ENCODE data around the gene OIT3.
"Not testable (repeated sequence)": the region's sequence is repeated elsewhere in the genome, so short reads cannot be mapped to it uniquely, and the experiment has no call there.

OIT3 gene

GRCh38 chr10:72903941-72904446 lies 10.5 kb downstream of the OIT3 start:
- not testable (repeated sequence) for DNase-seq (ENCODE audit: low spot score)

DNA sequence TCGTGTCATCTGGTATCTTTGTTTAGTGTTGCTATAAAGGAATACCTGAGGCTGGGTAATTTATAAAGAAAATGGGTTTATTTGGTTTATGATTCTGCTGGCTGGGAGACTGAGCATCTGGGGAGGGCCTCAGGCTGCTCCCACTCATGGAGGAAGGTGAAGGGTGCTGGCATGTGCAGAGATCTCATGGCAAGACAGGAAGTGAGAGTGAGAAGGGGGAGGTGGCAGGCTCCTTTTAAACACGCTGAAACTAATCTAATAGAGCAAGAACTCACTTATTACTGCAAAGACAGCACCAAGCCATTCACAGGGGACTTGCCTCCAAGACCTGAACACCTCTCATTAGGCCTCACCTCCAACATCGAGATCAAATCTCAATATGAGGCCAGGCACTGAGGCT lies 11.3 kb downstream of the OIT3 start:
- no peak for DNase-seq (ENCODE audit: low spot score)

- no peak for DNase-seq (ENCODE audit: low spot score)
Observed at GRCh38 chr10:72906446-72906845, 12.9 kb downstream of the OIT3 start.

DNA sequence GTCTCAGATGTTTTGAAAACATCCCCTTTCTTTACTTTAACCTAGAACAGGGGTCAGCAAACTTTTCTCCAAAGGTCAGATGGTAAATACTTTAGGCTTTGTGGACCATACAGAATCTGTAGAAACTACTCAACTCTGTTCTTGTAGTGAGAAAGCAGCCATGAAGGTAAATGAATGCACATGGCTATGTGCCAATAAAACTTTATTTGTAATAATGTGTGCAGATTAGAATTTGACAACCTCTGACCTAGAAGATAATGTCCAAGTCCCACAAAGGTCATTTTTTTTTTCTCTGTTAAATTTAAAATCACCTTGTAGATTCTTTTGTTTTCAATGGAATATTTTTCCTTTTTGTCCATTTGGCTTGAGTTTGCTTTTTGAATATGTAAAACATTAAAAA lies 17.2 kb downstream of the OIT3 start:
- no peak for DNase-seq (ENCODE audit: low spot score)

DNA sequence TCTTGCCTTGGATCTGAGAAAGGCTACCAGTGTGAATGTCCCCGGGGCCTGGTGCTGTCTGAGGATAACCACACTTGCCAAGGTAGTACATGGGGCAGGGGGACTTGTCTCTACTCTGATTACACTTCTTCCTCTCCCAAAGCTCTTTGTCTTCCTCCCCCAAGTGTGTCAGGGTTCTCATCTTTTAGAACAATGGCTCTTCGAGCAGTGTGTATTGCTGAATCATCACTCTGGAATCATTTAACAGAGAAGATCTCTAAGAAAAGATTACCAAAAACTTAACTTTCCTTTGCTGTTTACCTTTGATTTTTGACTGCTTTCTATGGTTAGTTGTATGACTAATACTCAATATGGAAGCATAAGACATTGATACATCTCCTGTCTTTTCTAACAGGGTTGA lies 18.2 kb downstream of the OIT3 start:
- no peak for DNase-seq (ENCODE audit: low spot score)

DNA sequence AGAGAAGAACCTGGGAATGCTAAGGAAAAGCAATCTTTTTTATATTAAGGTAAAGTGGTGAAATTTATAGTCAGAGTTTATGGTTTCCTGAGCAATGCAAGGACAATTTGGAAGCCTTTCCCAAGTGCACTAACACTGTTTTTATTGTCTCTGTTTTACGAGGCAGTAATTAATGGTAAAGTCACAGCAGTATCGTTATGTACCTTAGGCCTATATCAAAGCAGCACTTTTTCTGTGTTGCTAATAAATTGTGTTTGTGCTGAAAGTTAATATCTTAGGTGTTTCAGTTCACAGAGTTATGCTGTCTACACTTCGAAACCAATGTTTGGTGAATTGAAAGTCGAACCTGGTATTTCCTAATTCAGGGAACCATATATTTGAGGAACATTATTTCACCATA lies 19.2 kb downstream of the OIT3 start:
- no peak for DNase-seq (ENCODE audit: low spot score)

GRCh38 chr10:72913287-72913686 lies 19.7 kb downstream of the OIT3 start:
- no peak for DNase-seq (ENCODE audit: low spot score)

- not testable (repeated sequence) for DNase-seq (ENCODE audit: low spot score)
Observed at GRCh38 chr10:72917201-72917600, 23.7 kb downstream of the OIT3 start.

GRCh38 chr10:72917803-72918332 lies 24.3 kb downstream of the OIT3 start:
- not testable (repeated sequence) for DNase-seq (ENCODE audit: low spot score)

DNA sequence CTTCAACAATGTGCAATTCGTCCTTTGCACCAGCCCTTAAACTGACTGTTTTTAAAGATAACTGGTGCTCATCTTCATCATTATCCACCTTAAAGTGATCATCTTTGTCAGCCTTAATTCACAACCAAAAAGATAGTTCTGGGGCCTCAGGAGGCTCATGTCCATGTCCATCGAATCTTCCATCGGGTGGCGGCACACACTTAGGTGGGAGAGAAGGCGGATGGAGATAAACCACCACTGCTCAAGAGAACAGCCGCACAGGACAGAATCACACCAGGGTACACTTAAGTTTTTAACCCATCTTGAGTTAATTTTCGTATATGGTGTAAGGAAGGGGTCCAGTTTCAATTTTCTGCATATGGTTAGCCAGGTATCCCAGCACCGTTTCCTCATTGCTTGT lies 24.8 kb downstream of the OIT3 start:
- no peak for DNase-seq (ENCODE audit: low spot score)

DNA sequence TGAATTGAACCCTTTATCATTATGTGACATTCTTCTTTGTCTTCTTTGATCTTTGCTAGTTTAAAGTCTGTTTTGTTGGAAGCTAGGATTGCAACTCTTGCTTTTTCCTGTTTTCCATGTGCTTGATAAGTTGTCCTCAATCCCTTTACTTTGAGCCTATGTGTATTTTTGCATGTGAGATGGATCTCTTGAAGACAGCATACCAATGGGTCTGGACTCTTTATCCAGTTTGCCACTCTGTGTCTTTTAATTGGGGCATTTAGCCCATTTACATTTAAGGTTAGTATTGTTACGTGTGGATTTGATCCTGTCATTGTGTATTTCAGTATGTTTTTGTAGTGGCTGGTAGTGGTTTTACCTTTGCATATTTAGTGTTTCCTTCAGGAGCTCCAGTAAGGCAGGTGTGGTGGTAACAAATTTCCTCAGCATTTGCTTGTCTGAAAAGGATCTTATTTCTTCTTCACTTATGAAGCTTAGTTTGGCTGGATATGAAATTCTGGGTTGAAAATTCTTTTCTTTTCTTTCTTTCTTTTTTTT lies 27.7 kb downstream of the OIT3 start:
- not testable (repeated sequence) for DNase-seq (ENCODE audit: low spot score)

DNA sequence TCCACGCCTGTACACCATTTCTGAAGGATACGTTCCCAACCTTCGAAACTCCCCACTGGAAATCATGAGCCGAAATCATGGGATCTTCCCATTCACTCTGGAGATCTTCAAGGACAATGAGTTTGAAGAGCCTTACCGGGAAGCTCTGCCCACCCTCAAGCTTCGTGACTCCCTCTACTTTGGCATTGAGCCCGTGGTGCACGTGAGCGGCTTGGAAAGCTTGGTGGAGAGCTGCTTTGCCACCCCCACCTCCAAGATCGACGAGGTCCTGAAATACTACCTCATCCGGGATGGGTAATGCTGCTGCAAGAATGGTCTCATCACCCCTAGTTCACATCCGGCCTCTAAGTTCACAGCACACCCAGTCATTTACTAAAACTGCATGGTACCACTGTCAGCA lies 30.8 kb downstream of the OIT3 start:
- no peak for DNase-seq (ENCODE audit: low spot score)

GRCh38 chr10:72925951-72926465 lies 32.5 kb downstream of the OIT3 start:
- no peak for DNase-seq (ENCODE audit: low spot score)

- DNase-seq (ENCODE audit: low spot score), result no peak
Observed at GRCh38 chr10:72927485-72927884, 33.9 kb downstream of the OIT3 start.

- no peak for DNase-seq (ENCODE audit: low spot score)
Observed at GRCh38 chr10:72928798-72929197, 35.3 kb downstream of the OIT3 start.

DNA sequence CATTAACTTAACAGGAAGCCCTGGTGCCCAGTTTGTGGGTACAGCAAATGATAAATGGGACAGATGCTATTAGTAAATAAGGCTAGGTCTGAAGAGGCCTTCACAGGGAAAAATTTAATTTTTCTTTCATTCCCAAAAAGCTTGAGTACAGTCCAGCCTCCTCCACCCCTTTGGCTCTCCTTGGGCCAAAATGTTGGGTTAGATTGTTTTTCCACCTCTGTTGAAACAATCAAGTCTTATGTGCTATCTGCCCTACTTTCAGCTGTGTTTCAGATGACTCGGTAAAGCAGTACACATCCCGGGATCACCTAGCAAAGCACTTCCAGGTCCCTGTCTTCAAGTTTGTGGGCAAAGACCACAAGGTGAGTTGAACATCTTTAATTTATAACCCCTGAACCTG lies 36.7 kb downstream of the OIT3 start:
- no peak for DNase-seq (ENCODE audit: low spot score)

- no peak for DNase-seq (ENCODE audit: low spot score)
Observed at GRCh38 chr10:72932259-72933015, 38.9 kb downstream of the OIT3 start.

DNA sequence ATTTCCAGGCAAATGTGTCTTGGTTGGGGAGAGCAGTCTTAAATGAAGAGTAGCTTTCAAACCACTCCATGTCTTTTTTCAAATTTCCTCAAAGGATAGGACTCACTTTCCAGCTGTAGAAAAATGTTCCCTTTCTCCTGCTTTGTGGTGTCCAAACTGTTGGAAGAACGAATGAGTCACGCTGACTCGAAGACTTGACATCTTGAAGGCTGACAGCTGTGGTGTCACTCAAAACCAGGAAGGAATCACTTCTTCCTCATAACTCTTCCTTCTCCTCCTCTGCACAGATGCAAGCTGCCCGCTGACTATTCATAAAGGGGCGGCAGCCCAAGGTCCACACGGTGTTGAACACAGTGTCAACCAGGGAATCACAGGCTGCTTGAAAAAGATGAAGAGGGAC lies 41.8 kb downstream of the OIT3 start:
- DNase-seq (ENCODE audit: low spot score), result no peak

GRCh38 chr10:72943498-72944234 lies 50.1 kb downstream of the OIT3 start:
- no peak for DNase-seq (ENCODE audit: low spot score)

DNA sequence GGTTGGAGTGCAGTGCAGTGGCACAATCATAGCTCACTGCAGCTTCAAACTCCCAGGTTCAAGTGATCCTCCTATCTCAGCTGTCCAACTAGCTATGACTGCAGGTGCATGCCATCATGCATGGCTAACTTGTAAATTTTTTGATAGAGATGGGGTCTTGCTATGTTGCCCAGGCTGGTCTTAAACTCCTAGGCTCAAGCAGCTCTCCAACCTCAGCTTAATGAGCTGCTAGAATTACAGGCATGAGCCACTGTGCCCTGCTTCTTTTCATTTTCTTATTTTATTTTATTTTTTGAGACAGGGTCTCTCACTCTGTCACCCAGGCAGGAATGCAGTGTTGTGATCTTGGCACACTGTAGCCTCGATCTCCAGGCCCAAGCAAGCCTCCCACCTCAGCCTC lies 53.4 kb downstream of the OIT3 start:
- no peak for DNase-seq (ENCODE audit: low spot score)

DNA sequence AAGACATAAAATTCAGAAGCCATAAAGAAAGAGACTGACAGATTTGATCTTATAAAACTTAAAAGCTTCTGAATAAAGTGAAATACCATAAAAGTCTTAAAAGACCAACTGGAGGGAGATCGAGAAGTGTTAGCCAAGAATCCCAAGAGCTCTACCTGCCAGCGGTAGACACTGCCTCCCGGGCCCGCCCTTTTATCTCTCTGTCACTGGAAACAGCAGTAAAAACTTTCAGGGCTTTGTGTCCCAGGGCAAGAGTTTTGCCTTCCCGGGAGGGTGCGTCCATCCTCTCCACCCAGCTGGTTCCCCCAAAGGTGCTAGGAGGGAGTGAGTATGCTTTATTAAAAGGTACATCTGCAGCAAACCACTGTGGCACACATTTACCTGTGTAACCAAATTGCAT lies 55.2 kb downstream of the OIT3 start:
- no peak for DNase-seq (ENCODE audit: low spot score)

DNA sequence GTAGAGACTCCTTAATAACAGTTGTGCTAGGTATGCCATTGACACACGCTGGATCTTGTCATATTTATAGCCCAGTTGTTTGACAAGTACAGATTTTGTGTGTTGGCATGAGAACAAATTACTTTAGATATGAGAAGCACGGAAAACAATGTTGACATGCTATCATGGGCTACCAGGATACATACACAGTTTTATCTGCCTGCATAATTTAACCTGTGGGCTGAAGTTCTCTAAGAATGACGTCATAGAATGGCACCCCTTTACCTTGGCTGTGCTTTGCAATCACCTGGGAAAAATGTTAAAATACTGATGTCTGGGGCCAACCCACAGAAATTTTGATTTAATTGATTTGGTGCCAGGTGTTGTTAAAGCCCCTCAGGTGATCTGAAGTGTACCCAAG lies 58.2 kb downstream of the OIT3 start:
- no peak for DNase-seq (ENCODE audit: low spot score)

DNA sequence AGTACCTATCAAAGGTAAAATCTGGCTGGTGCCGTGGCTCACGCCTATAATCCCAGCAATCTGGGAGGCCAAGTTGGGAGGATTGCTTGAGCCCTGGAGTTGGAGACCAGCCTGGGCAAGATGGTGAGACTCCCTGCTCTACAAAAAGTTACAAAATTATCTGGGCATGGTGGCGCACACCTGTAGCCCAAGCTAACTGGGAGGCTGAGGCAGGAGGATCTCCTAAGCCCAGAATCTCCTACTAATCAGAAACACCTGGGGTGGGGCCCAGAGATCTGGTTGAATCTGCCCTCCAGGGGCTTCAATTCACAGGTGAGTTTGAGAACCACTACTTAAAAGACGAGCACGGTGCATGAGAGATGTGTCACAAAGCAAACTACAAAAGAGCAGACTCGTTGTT lies 58.6 kb downstream of the OIT3 start:
- DNase-seq (ENCODE audit: low spot score), result no peak
